ENCODE data around the gene ARFRP1.

DNA sequence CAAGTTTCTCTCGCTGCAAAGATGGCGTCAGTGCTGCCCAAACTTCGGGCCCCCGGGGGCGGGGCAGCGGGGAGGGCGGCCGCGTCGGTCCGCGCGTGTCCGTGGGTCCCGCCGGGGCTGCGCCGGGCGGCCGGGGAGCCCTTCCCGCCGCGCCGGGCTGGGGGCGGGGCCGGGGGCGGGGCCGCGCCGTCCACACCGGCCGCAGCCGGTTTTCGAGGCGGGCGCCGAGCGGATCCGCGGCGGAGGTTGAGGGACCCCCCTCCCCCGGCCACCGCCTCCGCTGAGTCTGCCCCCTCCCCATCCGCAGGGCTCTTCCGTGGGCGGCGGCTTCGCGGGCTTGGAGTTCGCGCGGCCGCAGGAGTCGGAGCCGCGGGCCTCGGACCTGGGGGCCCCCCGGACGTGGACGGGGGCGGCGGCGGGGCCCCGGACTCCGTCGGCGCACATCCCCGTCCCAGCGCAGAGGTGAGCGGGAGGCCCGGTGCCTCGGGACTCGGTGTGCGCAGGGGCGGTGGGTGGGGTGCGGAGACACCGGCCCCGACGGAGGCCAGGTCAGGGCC, 32.4 kb upstream of the ARFRP1 start:
- TF ChIP-seq TAF1 (IDR thresholded peaks at IDR 0.05; ENCODE audit: borderline replicate concordance, insufficient read depth, low read length) (no peak), FOXP2 (optimal IDR thresholded peaks at IDR 0.05; ENCODE audit: borderline replicate concordance, extremely low read depth, extremely low read length, insufficient read depth) (no peak), REST (IDR thresholded peaks at IDR 0.05; ENCODE audit: insufficient read depth in 1 of 2, low read depth in 2 of 2, low read length in 2 of 2) (no peak)
